Fibroblast of skin of left biceps (primary cell): Measurements from ENCODE around the gene MCF2L2.
"Not testable (repeated sequence)": the region's sequence is repeated elsewhere in the genome, so short reads cannot be mapped to it uniquely, and the experiment has no call there.

ENCODE experiments used
- DNase-seq, 2 experiments: peaks; one replicate each; pipeline ENCODE4 v3.0.0-alpha.2; 2013; ENCODE audit warnings: low read depth in 2 of 2

MCF2L2 gene

GRCh38 chr3:183443395-183444385, 15.3 kb upstream of the MCF2L2 start:
- DNase-seq = no peak

GRCh38 chr3:183442994-183443393, 14.6 kb upstream of the MCF2L2 start:
- DNase-seq = no peak

- not testable (repeated sequence) for DNase-seq
These were observed 12.1 kb upstream of the MCF2L2 start for GRCh38 chr3:183440521-183440920.

GRCh38 chr3:183439515-183439914, 11.1 kb upstream of the MCF2L2 start:
- no peak for DNase-seq

GRCh38 chr3:183438735-183439134, 10.3 kb upstream of the MCF2L2 start:
- DNase-seq = no peak

- no peak for DNase-seq
These were observed 9.5 kb upstream of the MCF2L2 start for GRCh38 chr3:183437666-183438564.

GRCh38 chr3:183437061-183437460, 8.6 kb upstream of the MCF2L2 start:
- DNase-seq = no peak

GRCh38 chr3:183435661-183436060, 7.2 kb upstream of the MCF2L2 start:
- DNase-seq = no peak

- no peak for DNase-seq
These were observed 6.6 kb upstream of the MCF2L2 start for GRCh38 chr3:183434992-183435391.

- no peak for DNase-seq
These were observed 6.1 kb upstream of the MCF2L2 start for GRCh38 chr3:183434503-183434902.

GRCh38 chr3:183430325-183430957, 2.0 kb upstream of the MCF2L2 start:
- no peak for DNase-seq

GRCh38 chr3:183427876-183428446, 458 bp downstream of the MCF2L2 start:
- DNase-seq = no peak

- no peak for DNase-seq
These were observed 1.1 kb downstream of the MCF2L2 start for GRCh38 chr3:183427196-183427875.

- not testable (repeated sequence) for DNase-seq
These were observed 9.6 kb downstream of the MCF2L2 start for GRCh38 chr3:183418807-183419206.

- DNase-seq = no peak
These were observed 17.1 kb downstream of the MCF2L2 start for GRCh38 chr3:183411216-183411922.

- no peak for DNase-seq
These were observed 17.7 kb downstream of the MCF2L2 start for GRCh38 chr3:183410759-183411158.

GRCh38 chr3:183410280-183410679, 18.1 kb downstream of the MCF2L2 start:
- DNase-seq = no peak

GRCh38 chr3:183409219-183409618, 19.2 kb downstream of the MCF2L2 start:
- DNase-seq = no peak

- no peak for DNase-seq
These were observed 26.7 kb downstream of the MCF2L2 start for GRCh38 chr3:183401678-183402077.

- DNase-seq = no peak
These were observed 28.1 kb downstream of the MCF2L2 start for GRCh38 chr3:183400352-183400751.
